ENCODE measurements around the gene MRRF. TPM values are rescaled to one million over a fixed set of nuclear protein-coding genes. Genes with fewer than 3 reads are reported as not detected.
A peak's percentile ranks its signal among the peaks of the same experiment; 100 is the strongest.

MRRF gene
- total and polyA plus RNA-seq, 3 donors from 2014 or later, result 45.5 to 63.4 (median 54.1) TPM

GRCh38 chr9:122350577-122351355 lies 86.1 kb downstream of the MRRF start:
- intact Hi-C loops (cut with DNase I; ENCODE audit: low total_unique reads), result loop anchor here (5.0 kb wide), 1 partner anchor 223 kb away; no protein-coding TSS in a partner anchor
- Histone ChIP-seq H3K27ac (no peak overlapping the region), H3K9me3 (no peaks in the 10 kb centered on the region), H3K4me1 (peaks cover 4% of the 10 kb centered on the region), H3K27me3 (no peaks in the 10 kb centered on the region), H3K4me3 (no peak overlapping the region), H3K36me3 (ENCODE audit: low read depth, missing control alignments) (no peaks in the 10 kb centered on the region)
- DNase-seq, result peak; percentile 82
- 42 to 45% methylated on average over 10 to 11 of the region's 11 CpGs for WGBS, 2 donors
- TF ChIP-seq POLR2A (IDR thresholded peaks at IDR 0.05), result no peak
- peak; percentile 93 to 95 (median 93) for TF ChIP-seq CTCF (IDR thresholded peaks at IDR 0.05)

GRCh38 chr9:122354536-122355199 lies 90.0 kb downstream of the MRRF start:
- DNase-seq, result no peak
- TF ChIP-seq CTCF (IDR thresholded peaks at IDR 0.05), result no peak
- TF ChIP-seq POLR2A (IDR thresholded peaks at IDR 0.05), result no peak
- Histone ChIP-seq H3K27ac (no peak overlapping the region), H3K9me3 (no peaks in the 10 kb centered on the region), H3K27me3 (no peaks in the 10 kb centered on the region), H3K4me3 (no peak overlapping the region), H3K4me1 (no peaks in the 10 kb centered on the region), H3K36me3 (ENCODE audit: low read depth, missing control alignments) (no peaks in the 10 kb centered on the region)
- WGBS, 2 donors, result 83 to 85% methylated on average over 8 of the region's 8 CpGs
- intact Hi-C loops (cut with DNase I; ENCODE audit: low total_unique reads), result loop anchor here (5.0 kb wide), 1 partner anchor 227 kb away; no protein-coding TSS in a partner anchor

GRCh38 chr9:122355336-122355875 lies 90.7 kb downstream of the MRRF start:
- WGBS, 2 donors, result 94 to 95% methylated on average over 2 to 4 of the region's 4 CpGs
- TF ChIP-seq POLR2A (IDR thresholded peaks at IDR 0.05), result no peak
- TF ChIP-seq CTCF (IDR thresholded peaks at IDR 0.05), result no peak
- no peaks in the 10 kb centered on the region for H3K9me3 ChIP-seq
- no peaks in the 10 kb centered on the region for H3K36me3 ChIP-seq (ENCODE audit: low read depth, missing control alignments)
- no peak overlapping the region for H3K27ac ChIP-seq
- no peaks in the 10 kb centered on the region for H3K27me3 ChIP-seq
- no peak for DNase-seq
- no peaks in the 10 kb centered on the region for H3K4me1 ChIP-seq
- intact Hi-C loops (cut with DNase I; ENCODE audit: low total_unique reads), result no loop called here
- no peak overlapping the region for H3K4me3 ChIP-seq

- no peaks in the 10 kb centered on the region for H3K4me1 ChIP-seq
- no peaks in the 10 kb centered on the region for H3K27me3 ChIP-seq
- no peaks in the 10 kb centered on the region for H3K9me3 ChIP-seq
- intact Hi-C loops (cut with DNase I; ENCODE audit: low total_unique reads), result no loop called here
- TF ChIP-seq POLR2A (IDR thresholded peaks at IDR 0.05) (no peak), CTCF (IDR thresholded peaks at IDR 0.05) (no peak)
- H3K36me3 ChIP-seq (ENCODE audit: low read depth, missing control alignments), result no peaks in the 10 kb centered on the region
- H3K27ac ChIP-seq, result no peak overlapping the region
- H3K4me3 ChIP-seq, result no peak overlapping the region
- WGBS, 2 donors, result 48 to 52% methylated on average over 2 of the region's 2 CpGs
- no peak for DNase-seq
Observed at GRCh38 chr9:122356627-122357026, 91.9 kb downstream of the MRRF start.
